Measurements from ENCODE around the gene LIN7C. TPM values are rescaled to one million over a fixed set of nuclear protein-coding genes. Genes with fewer than 3 reads are reported as not detected.

LIN7C gene
- polyA plus RNA-seq, 1 donor from 2014 or later, result 131 TPM

- Histone ChIP-seq H3K27me3 (ENCODE audit: insufficient read depth, low read depth, low read length) (no peaks in the 10 kb centered on the region), H3K4me3 (ENCODE audit: low read length) (no peak overlapping the region)
- no peak for TF ChIP-seq REST (IDR thresholded peaks at IDR 0.05; ENCODE audit: borderline replicate concordance)
- TF ChIP-seq TAF1 (IDR thresholded peaks at IDR 0.05; ENCODE audit: low read depth), result no peak
- no peak for TF ChIP-seq EZH2 (IDR thresholded peaks at IDR 0.05; ENCODE audit: borderline replicate concordance, insufficient read depth, low read length, poor library complexity, severe bottlenecking)
Observed at GRCh38 chr11:27445625-27446024, 60.9 kb downstream of the LIN7C start.

GRCh38 chr11:27444801-27445215 lies 61.8 kb downstream of the LIN7C start:
- TF ChIP-seq TAF1 (IDR thresholded peaks at IDR 0.05; ENCODE audit: low read depth), result no peak
- no peak for TF ChIP-seq SMC3 (conservative IDR thresholded peaks at IDR 0.05; ENCODE audit: poor library complexity)
- TF ChIP-seq RAD21 (conservative IDR thresholded peaks at IDR 0.05), result no peak
- no peak for TF ChIP-seq MXI1 (conservative IDR thresholded peaks at IDR 0.05; ENCODE audit: poor library complexity, severe bottlenecking)
- no peak for TF ChIP-seq CTCF (IDR thresholded peaks at IDR 0.05; ENCODE audit: poor library complexity, severe bottlenecking)
- TF ChIP-seq EZH2 (IDR thresholded peaks at IDR 0.05; ENCODE audit: borderline replicate concordance, insufficient read depth, low read length, poor library complexity, severe bottlenecking), result no peak
- no peak for TF ChIP-seq REST (IDR thresholded peaks at IDR 0.05; ENCODE audit: borderline replicate concordance)
- TF ChIP-seq EP300 (conservative IDR thresholded peaks at IDR 0.05; ENCODE audit: poor library complexity, severe bottlenecking), result peak; percentile 99
- peak; percentile 78 for TF ChIP-seq POLR2AphosphoS5 (IDR thresholded peaks at IDR 0.05)
- Histone ChIP-seq H3K27me3 (ENCODE audit: insufficient read depth, low read depth, low read length) (no peaks in the 10 kb centered on the region), H3K9me3 (ENCODE audit: low read length) (no peaks in the 10 kb centered on the region), H3K9me2 (ENCODE audit: insufficient read depth, low read length) (no peaks in the 10 kb centered on the region), H3K4me3 (ENCODE audit: low read length) (peak overlapping the region; percentile 53), H3F3A (ENCODE audit: insufficient read depth, low read length, poor library complexity, severe bottlenecking) (peaks cover 11% of the 10 kb centered on the region), H2AFZ (ENCODE audit: low read depth, low read length) (no peak overlapping the region), H3K27ac (ENCODE audit: low read length) (peak overlapping the region; percentile 80), H3K9ac (ENCODE audit: low read length) (peak overlapping the region; percentile 52), H3K4me2 (ENCODE audit: low read length) (peak overlapping the region; percentile 27), H3K36me3 (ENCODE audit: insufficient read depth, low read length) (no peaks in the 10 kb centered on the region), H4K20me1 (ENCODE audit: insufficient read depth) (no peaks in the 10 kb centered on the region), H3K79me2 (replicated peaks; ENCODE audit: insufficient read depth, low read length) (peaks cover 10% of the 10 kb centered on the region)

More at GRCh38 chr11:27445625-27446024, 60.9 kb downstream of the LIN7C start:
- H2AFZ ChIP-seq (ENCODE audit: low read depth, low read length), result no peak overlapping the region
- H3K27ac ChIP-seq (ENCODE audit: low read length), result peak overlapping the region; percentile 80
- H3K9ac ChIP-seq (ENCODE audit: low read length), result peak overlapping the region; percentile 52
- no peaks in the 10 kb centered on the region for H4K20me1 ChIP-seq (ENCODE audit: insufficient read depth)
- H3K9me2 ChIP-seq (ENCODE audit: insufficient read depth, low read length), result no peaks in the 10 kb centered on the region
- no peaks in the 10 kb centered on the region for H3K36me3 ChIP-seq (ENCODE audit: insufficient read depth, low read length)
- H3K4me2 ChIP-seq (ENCODE audit: low read length), result no peak overlapping the region
- H3K79me2 ChIP-seq (replicated peaks; ENCODE audit: insufficient read depth, low read length), result peaks cover 7% of the 10 kb centered on the region
- H3F3A ChIP-seq (ENCODE audit: insufficient read depth, low read length, poor library complexity, severe bottlenecking), result peaks cover 11% of the 10 kb centered on the region
- H3K9me3 ChIP-seq (ENCODE audit: low read length), result no peaks in the 10 kb centered on the region

Small RNAs within 50 kb of the gene (small RNA-seq; reads per million reads assigned to genes)
- gene AC100771.1 (0 reads per million in 3 experiments), gene MIR8087 (0 reads per million in 3 experiments), gene RNA5SP339 (0 to 0.08 (median 0.03) reads per million in 3 experiments)

Other genes with a start within 250 kb of the LIN7C start
- 8.3 and 13.3 TPM in 2 replicates for gene CCDC34, start 143.6 kb downstream of the LIN7C start, polyA plus RNA-seq
- gene LGR4, start 34.0 kb downstream of the LIN7C start, polyA plus RNA-seq, result 8.7 and 11.2 TPM in 2 replicates
- gene BDNF, start 193.7 kb upstream of the LIN7C start, polyA plus RNA-seq, result not detected in 2 replicates